B cell (primary cell): Measurements from ENCODE around the gene HS3ST5. TPM values are rescaled to one million over a fixed set of nuclear protein-coding genes. Genes with fewer than 3 reads are reported as not detected.

Experiments used
- ATAC-seq: fragments of 200-7000 bp; cut with Tn5 transposase; one replicate; pipeline ENCODE4 v1.10.0; 2021; ENCODE audit warnings: low read depth, mild to moderate bottlenecking, moderate number of reproducible peaks, moderate library complexity
- CTCF ChIA-PET: fragments of 350-600 bp; sonication (Branson Sonifier 250); formaldehyde crosslinking; loops from one replicate; lab custom pipeline; 2021; ENCODE audit warnings: antibody characterized with exemption, inconsistent platforms; lab: Charles Lee
- POLR2A ChIA-PET: fragments of 350-600 bp; sonication (Branson Sonifier 250); formaldehyde crosslinking; loops from one replicate; lab custom pipeline; 2021; ENCODE audit warnings: antibody characterized with exemption; lab: Charles Lee
- DNase-seq: peaks from one replicate; pipeline ENCODE4 v3.0.0; 2013
- H2AFZ ChIP-seq: 2 replicates; pipeline ENCODE4 v1.6.1; 2012; ENCODE audit warnings: mild to moderate bottlenecking, low read depth, low read length; ENCODE audit not compliant: insufficient read depth, poor library complexity, severe bottlenecking
- H3K27ac ChIP-seq, 2 donors: 1 replicate in 1 of 2; 2 replicates in 1 of 2; pipeline ENCODE4 v1.5.1; 2012 to 2013; ENCODE audit warnings: low read length in 2 of 2, mild to moderate bottlenecking in 2 of 2, moderate library complexity in 1 of 2
- H3K27me3 ChIP-seq, 4 experiments: fragments of 200-600 bp in 1 of 4; sonication (generic) in 1 of 4; replicated peaks in 1 of 4; 1 replicate in 2 of 4; 2 replicates in 2 of 4; pipeline versions ENCODE4 v1.6.1 to v1.7.0; 2013 to 2016; ENCODE audit warnings: low read length in 3 of 4, mild to moderate bottlenecking in 2 of 4, mixed read lengths in 1 of 4, moderate library complexity in 1 of 4; ENCODE audit not compliant: insufficient read depth in 4 of 4, control insufficient read depth in 3 of 4; ENCODE audit errors: control extremely low read depth in 1 of 4
- H3K36me3 ChIP-seq, 2 experiments: replicated peaks in 1 of 2; 1 replicate in 1 of 2; 2 replicates in 1 of 2; pipeline versions ENCODE4 v1.6.1 to v1.7.1; 2013; ENCODE audit warnings: low read length in 1 of 2; ENCODE audit not compliant: insufficient read depth in 2 of 2, control insufficient read depth in 1 of 2; ENCODE audit errors: control extremely low read depth in 1 of 2, extremely low read depth in 1 of 2
- H3K4me1 ChIP-seq, 2 donors: fragments of 200-600 bp in 1 of 2; sonication (generic) in 1 of 2; 1 replicate in 1 of 2; 2 replicates in 1 of 2; pipeline versions ENCODE4 v1.5.1 to v1.6.1; 2013 to 2017; ENCODE audit warnings: low read length in 2 of 2; ENCODE audit not compliant: control insufficient read depth in 2 of 2, insufficient read depth in 2 of 2
- H3K4me2 ChIP-seq: replicated peaks from 2 replicates; pipeline ENCODE3; 2012; ENCODE audit warnings: mild to moderate bottlenecking, low read depth, low read length; ENCODE audit not compliant: poor library complexity, severe bottlenecking
- H3K4me3 ChIP-seq, 5 experiments: fragments of 200-600 bp in 1 of 5; sonication (generic) in 1 of 5; 1 replicate in 3 of 5; 2 replicates in 2 of 5; pipeline versions ENCODE4 v1.5.1 to v1.7.0; 2011 to 2016; ENCODE audit warnings: low read length in 4 of 5, mild to moderate bottlenecking in 4 of 5, low read depth in 2 of 5, control low read depth in 1 of 5, moderate library complexity in 1 of 5; ENCODE audit not compliant: insufficient read depth in 1 of 5; ENCODE audit errors: control extremely low read depth in 1 of 5, extremely low read depth in 1 of 5
- H3K79me2 ChIP-seq: fragments of 200-600 bp; sonication (generic); one replicate; pipeline ENCODE4 v1.6.0; 2016; ENCODE audit warnings: low read length; ENCODE audit not compliant: control insufficient read depth, insufficient read depth
- H3K9ac ChIP-seq: fragments of 200-600 bp; sonication (generic); 2 replicates; pipeline ENCODE4 v1.6.1; 2017; ENCODE audit warnings: mild to moderate bottlenecking, low read length, moderate library complexity
- H3K9me3 ChIP-seq, 3 donors: one replicate each; pipeline versions ENCODE4 v1.6.1 to v1.7.1; 2013; ENCODE audit warnings: low read length in 2 of 3; ENCODE audit not compliant: control insufficient read depth in 2 of 3, insufficient read depth in 1 of 3; ENCODE audit errors: control extremely low read depth in 1 of 3
- H4K20me1 ChIP-seq: 2 replicates; pipeline ENCODE4 v1.6.0; 2012; ENCODE audit warnings: mild to moderate bottlenecking, low read length; ENCODE audit not compliant: insufficient read depth, control insufficient read depth, poor library complexity, severe bottlenecking
- H3K27ac Mint-ChIP-seq: one replicate; pipeline ENCODE4 v1.8.0; 2021; ENCODE audit warnings: mixed read lengths
- H3K27me3 Mint-ChIP-seq: one replicate; pipeline ENCODE4 v1.8.0; 2021; ENCODE audit warnings: mixed read lengths
- H3K4me1 Mint-ChIP-seq: one replicate; pipeline ENCODE4 v1.8.0; 2021; ENCODE audit warnings: mixed read lengths
- H3K4me3 Mint-ChIP-seq: one replicate; pipeline ENCODE4 v1.8.0; 2021; ENCODE audit warnings: mixed read lengths
- H3K9me3 Mint-ChIP-seq: one replicate; pipeline ENCODE4 v1.8.0; 2022; ENCODE audit warnings: mixed read lengths; ENCODE audit not compliant: insufficient read depth
- EZH2 ChIP-seq: IDR thresholded peaks from 2 replicates; pipeline ENCODE4 v1.6.1; 2012; ENCODE audit warnings: borderline replicate concordance, low read depth, mild to moderate bottlenecking, moderate library complexity, low read length; ENCODE audit not compliant: insufficient read depth, poor library complexity, severe bottlenecking
- WGBS: methylation state at CpG from one replicate; pipeline ENCODE4 v1.1.5; 2013; ENCODE audit warnings: missing lambda C conversion rate; ENCODE audit not compliant: insufficient coverage; 5-methylcytosine and 5-hydroxymethylcytosine counted together
- intact Hi-C: fragments of 100-400 bp; cut with micrococcal nuclease; formaldehyde crosslinking; loops from one replicate; pipeline ENCODE4 v1.10.0; 2022
- polyA plus RNA-seq: library from polyadenylated mRNA; depleted of rRNA; stranded (reverse); fragments of >200 nt; gene quantifications from 2 replicates; pipeline ENCODE4 v1.2.3, GENCODE V29; 2012
- total RNA-seq, 2 donors: library from RNA; stranded (reverse); fragments of 120-200 nt in 1 of 2; gene quantifications; 1 replicate in 1 of 2; 2 replicates in 1 of 2; pipeline versions ENCODE4 v1.2.3 to v1.2.4, GENCODE V29; 2013 to 2022
- TF ChIP-seq, protein P1 (sequence below): fragments of 200-600 bp; IDR thresholded peaks from one replicate; pipeline ENCODE4 v1.8.0; 2022; ENCODE audit warnings: antibody characterized with exemption, mild to moderate bottlenecking

HS3ST5 gene
- total and polyA plus RNA-seq, 2 donors (not counting 1 experiment from before 2014, with no cell fraction given) = not detected

DNA sequence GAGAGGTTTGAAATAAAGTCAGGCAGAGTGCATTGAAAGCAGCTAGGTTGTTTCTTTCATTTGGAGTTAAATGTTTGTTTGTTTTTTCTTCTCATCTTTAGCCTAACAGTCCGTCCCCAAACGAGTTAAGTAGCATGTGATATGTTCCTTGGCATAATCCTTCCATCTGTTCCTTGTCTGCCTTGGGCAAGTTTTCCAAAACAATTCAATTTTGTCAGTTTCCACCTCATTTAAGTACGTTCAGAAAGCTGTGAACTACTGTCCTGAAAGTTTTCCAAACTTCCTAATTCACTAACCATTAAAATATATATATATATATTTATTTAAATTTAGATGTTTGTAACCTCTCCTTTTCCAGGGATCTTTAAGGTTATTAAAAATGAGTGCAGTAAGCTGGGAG lies 310.1 kb downstream of the HS3ST5 start:
- no peak for ATAC-seq
- Histone ChIP-seq H3K9ac (no peak overlapping the region), H3K27ac (no peak overlapping the region), H3K79me2 (no peaks in the 10 kb centered on the region), H4K20me1 (no peaks in the 10 kb centered on the region), H3K4me3 (no peak overlapping the region), H3K27me3 (no peaks in the 10 kb centered on the region), H2AFZ (no peak overlapping the region), H3K4me1 (no peaks in the 10 kb centered on the region), H3K4me2 (no peak overlapping the region), H3K9me3 (peaks cover 0 to 2% (median 0%) of the 10 kb centered on the region in 3 donors), H3K36me3 (no peaks in the 10 kb centered on the region)
- WGBS = no CpG with 5 or more reads among the region's 3 CpGs
- no peaks in the 10 kb centered on the region for H3K9me3 Mint-ChIP-seq
- no peak for DNase-seq
- ChIA-PET CTCF (no interaction called here), POLR2A (no interaction called here)
- no peak overlapping the region for H3K27ac Mint-ChIP-seq
- H3K27me3 Mint-ChIP-seq = peaks cover 4% of the 10 kb centered on the region
- TF ChIP-seq, protein P1, sequence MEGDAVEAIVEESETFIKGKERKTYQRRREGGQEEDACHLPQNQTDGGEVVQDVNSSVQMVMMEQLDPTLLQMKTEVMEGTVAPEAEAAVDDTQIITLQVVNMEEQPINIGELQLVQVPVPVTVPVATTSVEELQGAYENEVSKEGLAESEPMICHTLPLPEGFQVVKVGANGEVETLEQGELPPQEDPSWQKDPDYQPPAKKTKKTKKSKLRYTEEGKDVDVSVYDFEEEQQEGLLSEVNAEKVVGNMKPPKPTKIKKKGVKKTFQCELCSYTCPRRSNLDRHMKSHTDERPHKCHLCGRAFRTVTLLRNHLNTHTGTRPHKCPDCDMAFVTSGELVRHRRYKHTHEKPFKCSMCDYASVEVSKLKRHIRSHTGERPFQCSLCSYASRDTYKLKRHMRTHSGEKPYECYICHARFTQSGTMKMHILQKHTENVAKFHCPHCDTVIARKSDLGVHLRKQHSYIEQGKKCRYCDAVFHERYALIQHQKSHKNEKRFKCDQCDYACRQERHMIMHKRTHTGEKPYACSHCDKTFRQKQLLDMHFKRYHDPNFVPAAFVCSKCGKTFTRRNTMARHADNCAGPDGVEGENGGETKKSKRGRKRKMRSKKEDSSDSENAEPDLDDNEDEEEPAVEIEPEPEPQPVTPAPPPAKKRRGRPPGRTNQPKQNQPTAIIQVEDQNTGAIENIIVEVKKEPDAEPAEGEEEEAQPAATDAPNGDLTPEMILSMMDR = no peak
- H3K4me1 Mint-ChIP-seq = no peaks in the 10 kb centered on the region
- no peak overlapping the region for H3K4me3 Mint-ChIP-seq
- intact Hi-C loops = no loop called here

GRCh38 chr6:114030767-114031166 lies 312.1 kb downstream of the HS3ST5 start:
- 91% methylated on average over 1 of the region's 6 CpGs for WGBS
- H3K9me3 ChIP-seq = peaks cover 0 to 2% (median 0%) of the 10 kb centered on the region in 3 donors
- no peak overlapping the region for H3K4me3 ChIP-seq
- H4K20me1 ChIP-seq = no peaks in the 10 kb centered on the region
- Mint-ChIP-seq H3K4me3 (no peak overlapping the region), H3K4me1 (no peaks in the 10 kb centered on the region), H3K9me3 (no peaks in the 10 kb centered on the region), H3K27me3 (peaks cover 6% of the 10 kb centered on the region), H3K27ac (no peak overlapping the region)
- DNase-seq = no peak
- H2AFZ ChIP-seq = no peak overlapping the region
- H3K4me2 ChIP-seq = no peak overlapping the region
- H3K27ac ChIP-seq = no peak overlapping the region
- ChIA-PET POLR2A (no interaction called here), CTCF (no interaction called here)
- no peak for TF ChIP-seq EZH2
- TF ChIP-seq, protein P1 = no peak
- intact Hi-C loops = no loop called here
- ATAC-seq = no peak
- no peak overlapping the region for H3K9ac ChIP-seq
- no peaks in the 10 kb centered on the region for H3K27me3 ChIP-seq
- H3K36me3 ChIP-seq = no peaks in the 10 kb centered on the region
- H3K79me2 ChIP-seq = no peaks in the 10 kb centered on the region
- no peaks in the 10 kb centered on the region for H3K4me1 ChIP-seq
